ENCODE data around the gene LRRFIP1.
"Not testable (repeated sequence)": the region's sequence is repeated elsewhere in the genome, so short reads cannot be mapped to it uniquely, and the experiment has no call there.

Gene LRRFIP1

DNA sequence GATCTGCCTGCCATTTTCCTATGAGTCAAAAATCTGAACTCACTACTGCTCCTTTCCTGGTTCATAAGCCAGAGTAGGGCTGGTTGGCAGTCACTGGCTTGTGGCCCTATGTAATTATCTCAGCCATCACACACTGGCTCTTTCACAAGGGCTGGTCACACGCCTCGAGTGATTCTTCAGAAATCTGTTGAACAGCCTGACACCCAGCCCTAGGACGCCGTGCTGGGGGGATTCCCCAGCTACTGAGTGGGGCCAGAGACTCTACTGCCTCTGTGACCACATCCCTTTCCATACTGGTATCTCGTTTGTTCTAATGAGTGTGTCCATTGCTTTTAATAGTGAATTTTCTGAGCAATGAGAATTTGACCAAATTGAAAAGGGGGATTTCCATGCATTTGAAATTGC, 125.4 kb downstream of the LRRFIP1 start:
- Histone ChIP-seq H3K27me3 (no peaks in the 10 kb centered on the region), H4K20me1 (peaks cover 13 to 64% (median 30%) of the 10 kb centered on the region in 11 experiments; a peak in 19 of 22 replicates), H3K9ac (peak overlapping the region in 2 of 11 experiments; percentile 7 to 35; a peak in 2 of 22 replicates), H3K4me1 (peaks cover 0 to 18% (median 0%) of the 10 kb centered on the region in 10 experiments; a peak in 5 of 20 replicates), H3K27ac (peak overlapping the region in 4 of 11 experiments; percentile 18 to 66 (median 32); a peak in 5 of 22 replicates), H3K4me2 (peak overlapping the region in 2 of 11 experiments; percentile 52 to 72; a peak in 4 of 22 replicates), H3K36me3 (peaks cover 99 to 100% (median 100%) of the 10 kb centered on the region in 11 experiments), H3K9me3 (replicated peaks in 1 of 11) (peaks cover 12 to 15% (median 13%) of the 10 kb centered on the region in 11 experiments), H3K4me3 (no peak overlapping the region)
- TF ChIP-seq Cebpa-rat (IDR thresholded peaks at IDR 0.05): no peak

GRCh38 chr2:237754182-237754581, 126.8 kb downstream of the LRRFIP1 start:
- no peak overlapping the region for H3K27ac ChIP-seq
- peaks cover 0 to under 1% (median 0%) of the 10 kb centered on the region in 11 experiments; a peak in 3 of 22 replicates for H3K9me3 ChIP-seq (replicated peaks in 1 of 11)
- peaks cover 99 to 100% (median 100%) of the 10 kb centered on the region in 11 experiments for H3K36me3 ChIP-seq
- no peaks in the 10 kb centered on the region for H3K27me3 ChIP-seq
- peaks cover 0 to 18% (median 0%) of the 10 kb centered on the region in 10 experiments; a peak in 5 of 20 replicates for H3K4me1 ChIP-seq
- no peak for TF ChIP-seq Cebpa-rat (IDR thresholded peaks at IDR 0.05)
- no peak overlapping the region for H3K4me2 ChIP-seq
- no peak overlapping the region for H3K9ac ChIP-seq
- peaks cover 9 to 67% (median 31%) of the 10 kb centered on the region in 11 experiments; a peak in 19 of 22 replicates for H4K20me1 ChIP-seq
- H3K4me3 ChIP-seq: no peak overlapping the region

DNA sequence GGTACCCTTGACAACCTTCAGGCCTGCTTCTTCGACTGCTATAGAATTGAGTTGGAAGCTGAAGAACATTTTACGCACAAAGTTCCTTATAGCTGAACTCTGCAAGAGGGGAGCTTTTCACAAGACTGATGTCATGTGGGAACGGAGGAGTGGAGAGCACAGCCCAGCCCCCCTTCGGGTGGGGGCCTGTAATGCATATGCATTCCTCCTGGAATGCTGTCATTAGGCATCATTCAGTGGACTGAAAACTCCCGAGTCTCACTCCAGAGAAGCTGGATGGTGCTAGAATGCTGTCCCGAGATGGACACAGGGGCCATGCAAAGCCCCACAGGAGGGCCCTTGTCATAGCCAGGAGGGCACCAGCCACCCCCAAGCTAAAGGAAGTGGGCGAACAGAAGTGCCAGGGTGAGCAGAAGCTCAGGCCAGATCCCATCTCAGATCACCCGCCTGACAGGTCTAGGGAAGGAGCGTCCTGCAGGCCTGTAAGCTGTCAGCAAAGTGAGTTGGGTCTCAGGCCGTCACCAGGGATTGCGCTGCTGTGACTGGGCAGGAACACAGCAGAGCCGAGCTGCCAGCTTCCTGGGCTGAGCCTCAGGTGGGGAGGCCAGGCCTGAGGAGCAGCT, 127.3 kb downstream of the LRRFIP1 start:
- H3K4me1 ChIP-seq: peaks cover 0 to 18% (median 0%) of the 10 kb centered on the region in 10 experiments; a peak in 5 of 20 replicates
- H3K27ac ChIP-seq: no peak overlapping the region
- no peaks in the 10 kb centered on the region for H3K27me3 ChIP-seq
- no peak overlapping the region for H3K4me2 ChIP-seq
- H4K20me1 ChIP-seq: peaks cover 9 to 64% (median 25%) of the 10 kb centered on the region in 11 experiments; a peak in 19 of 22 replicates
- TF ChIP-seq Cebpa-rat (IDR thresholded peaks at IDR 0.05): no peak
- no peak overlapping the region for H3K9ac ChIP-seq
- H3K9me3 ChIP-seq (replicated peaks in 1 of 11): no peaks in the 10 kb centered on the region
- H3K4me3 ChIP-seq: no peak overlapping the region
- peaks cover 99 to 100% (median 100%) of the 10 kb centered on the region in 11 experiments for H3K36me3 ChIP-seq

- peaks cover 100% of the 10 kb centered on the region in 11 experiments for H3K36me3 ChIP-seq
- H3K4me3 ChIP-seq: no peak overlapping the region
- H3K4me2 ChIP-seq: no peak overlapping the region
- TF ChIP-seq Cebpa-rat (IDR thresholded peaks at IDR 0.05): no peak
- no peaks in the 10 kb centered on the region for H3K27me3 ChIP-seq
- H3K4me1 ChIP-seq: peaks cover 0 to 8% (median 0%) of the 10 kb centered on the region in 10 experiments; a peak in 5 of 20 replicates
- H4K20me1 ChIP-seq: peaks cover 3 to 54% (median 9%) of the 10 kb centered on the region in 11 experiments; a peak in 16 of 22 replicates
- no peak overlapping the region for H3K27ac ChIP-seq
- no peaks in the 10 kb centered on the region for H3K9me3 ChIP-seq (replicated peaks in 1 of 11)
- H3K9ac ChIP-seq: no peak overlapping the region
Measured at GRCh38 chr2:237757616-237758015, 130.2 kb downstream of the LRRFIP1 start.

DNA sequence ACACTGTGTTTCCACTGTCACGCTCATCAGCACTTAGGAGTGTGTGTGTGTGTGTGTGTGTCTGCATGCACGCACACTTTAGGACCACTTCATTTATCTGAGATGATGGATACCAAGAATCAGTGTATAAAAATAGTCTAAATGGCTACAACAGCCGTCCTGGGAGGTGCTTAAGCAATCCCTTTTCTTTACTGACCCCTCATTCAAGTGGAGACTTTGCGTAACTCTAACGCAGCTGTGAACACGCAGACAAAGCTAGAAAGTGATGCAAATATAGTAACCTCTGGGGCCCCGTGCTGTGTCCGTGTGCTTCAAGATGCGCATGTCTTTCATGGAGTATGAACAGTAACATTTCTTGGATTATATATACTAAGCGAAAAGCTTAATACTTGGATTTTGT, 130.8 kb downstream of the LRRFIP1 start:
- Histone ChIP-seq H3K9ac (no peak overlapping the region), H3K4me1 (peaks cover 0 to 2% (median 0%) of the 10 kb centered on the region in 10 experiments; a peak in 1 of 20 replicates), H3K36me3 (peaks cover 100% of the 10 kb centered on the region in 11 experiments), H3K27me3 (no peaks in the 10 kb centered on the region), H3K9me3 (replicated peaks in 1 of 11) (no peaks in the 10 kb centered on the region), H4K20me1 (peaks cover 0 to 50% (median 9%) of the 10 kb centered on the region in 11 experiments; a peak in 14 of 22 replicates), H3K27ac (no peak overlapping the region), H3K4me3 (no peak overlapping the region), H3K4me2 (no peak overlapping the region)
- TF ChIP-seq Cebpa-rat (IDR thresholded peaks at IDR 0.05): no peak

- no peak for TF ChIP-seq Cebpa-rat (IDR thresholded peaks at IDR 0.05)
- H3K36me3 ChIP-seq: peaks cover 99 to 100% (median 100%) of the 10 kb centered on the region in 11 experiments
Measured at GRCh38 chr2:237759176-237759575, 131.8 kb downstream of the LRRFIP1 start.

DNA sequence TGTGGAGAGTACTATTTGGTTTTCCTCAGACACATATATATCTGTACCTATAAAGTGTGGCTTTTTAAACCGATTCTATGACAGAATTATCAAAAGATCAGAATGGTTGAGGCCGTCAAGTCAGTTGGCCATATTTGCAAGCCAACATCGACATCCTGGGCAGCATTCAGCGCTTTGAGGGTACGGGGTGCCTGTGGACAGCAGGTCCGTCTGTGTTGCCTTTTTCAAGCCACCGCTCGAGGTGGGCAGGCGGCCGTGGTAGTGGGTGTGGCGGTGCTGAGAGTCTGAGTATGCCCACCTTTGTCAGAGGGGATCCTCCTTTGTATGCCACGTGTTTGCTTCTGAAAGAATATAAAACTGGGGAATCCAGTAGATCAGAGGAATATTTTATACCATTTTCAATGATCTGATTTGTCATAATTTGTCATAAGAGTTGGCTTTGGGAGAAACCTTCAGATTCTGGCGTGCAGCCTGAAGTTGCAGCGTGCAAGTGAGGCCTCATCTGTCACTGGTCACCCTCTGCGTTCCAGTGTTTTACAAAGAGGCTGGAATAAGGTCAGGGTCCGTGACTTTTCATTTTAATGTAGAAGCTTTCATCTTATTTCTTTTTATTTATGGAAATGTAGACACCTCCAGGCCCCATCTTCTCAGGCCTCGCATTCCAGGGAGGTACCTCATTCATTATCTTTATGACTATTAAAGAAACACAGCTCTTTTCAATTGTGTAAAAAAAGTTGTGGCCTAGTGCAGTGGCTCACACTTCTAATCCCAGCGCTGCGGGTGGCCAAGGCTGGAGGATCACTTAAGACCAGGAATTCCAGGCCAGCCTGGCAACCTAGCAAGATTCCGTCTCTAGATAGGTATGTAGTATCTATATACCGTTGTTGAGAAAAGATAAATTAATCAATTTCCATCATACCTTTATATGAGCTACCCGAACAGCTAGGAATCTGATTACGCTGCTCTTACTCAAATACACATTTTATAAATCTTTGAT, 133.4 kb downstream of the LRRFIP1 start:
- no peaks in the 10 kb centered on the region for H3K9me3 ChIP-seq (replicated peaks in 1 of 11)
- no peak overlapping the region for H3K4me2 ChIP-seq
- peaks cover 90 to 100% (median 96%) of the 10 kb centered on the region in 11 experiments for H3K36me3 ChIP-seq
- TF ChIP-seq Cebpa-rat (IDR thresholded peaks at IDR 0.05): no peak
- H3K4me1 ChIP-seq: no peaks in the 10 kb centered on the region
- no peak overlapping the region for H3K27ac ChIP-seq
- H3K9ac ChIP-seq: no peak overlapping the region
- H3K27me3 ChIP-seq: no peaks in the 10 kb centered on the region
- no peak overlapping the region for H3K4me3 ChIP-seq
- H4K20me1 ChIP-seq: peaks cover 0 to 44% (median 8%) of the 10 kb centered on the region in 11 experiments; a peak in 14 of 22 replicates

More at GRCh38 chr2:237759176-237759575, 131.8 kb downstream of the LRRFIP1 start:
- Histone ChIP-seq H3K27ac (no peak overlapping the region), H3K4me2 (no peak overlapping the region), H3K4me3 (no peak overlapping the region), H3K9me3 (replicated peaks in 1 of 11) (no peaks in the 10 kb centered on the region), H3K9ac (no peak overlapping the region), H3K4me1 (no peaks in the 10 kb centered on the region), H4K20me1 (peaks cover 0 to 53% (median 14%) of the 10 kb centered on the region in 11 experiments; a peak in 14 of 22 replicates), H3K27me3 (no peaks in the 10 kb centered on the region)

GRCh38 chr2:237762291-237763182, 135.2 kb downstream of the LRRFIP1 start:
- H3K4me1 ChIP-seq; H3K9ac ChIP-seq; H3K27me3 ChIP-seq; H3K4me3 ChIP-seq; H3K9me3 ChIP-seq (replicated peaks in 1 of 11); H3K4me2 ChIP-seq; H3K27ac ChIP-seq: not testable (repeated sequence)
- peaks cover 87 to 99% (median 94%) of the 10 kb centered on the region in 11 experiments for H3K36me3 ChIP-seq
- H4K20me1 ChIP-seq: peaks cover 0 to 46% (median 19%) of the 10 kb centered on the region in 11 experiments; a peak in 16 of 22 replicates
- 0 out of 22 replicates have a peak, but pooled peaks of 1 of the 11 experiments have one; percentile 35 for TF ChIP-seq Cebpa-rat (IDR thresholded peaks at IDR 0.05)

All from BLaER1 treated with 17β-estradiol and CSF1 and Interleukin-3, amounts not matched to agents 10 nM and 100 nM (cell line).